HG03097 (cell line): ENCODE data around the gene ZBTB38.

Experiments used
- ATAC-seq: cut with Tn5 transposase; IDR thresholded peaks from one replicate; pipeline ENCODE4 v1.9.1; 2021; ENCODE audit not compliant: unreplicated experiment, low FRiP score

ZBTB38 gene

DNA sequence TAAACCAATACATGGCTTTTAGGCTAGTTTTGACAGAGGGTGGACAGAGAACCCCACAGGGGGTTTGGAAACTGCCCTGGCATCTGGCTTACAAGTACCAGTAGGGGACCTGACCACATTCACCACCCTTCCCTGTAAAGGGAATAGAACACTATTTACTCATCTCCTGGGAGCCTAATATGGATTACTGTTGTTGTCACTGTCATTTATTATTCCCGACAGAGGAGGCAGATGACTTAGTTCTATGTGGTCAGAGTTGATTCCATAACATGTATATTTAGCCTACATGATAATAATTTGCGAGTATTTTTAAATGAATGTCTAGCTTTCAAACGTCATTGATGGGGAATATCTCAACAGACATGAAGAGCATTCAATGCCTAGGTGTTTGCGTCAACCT, 15.9 kb downstream of the ZBTB38 start:
- ATAC-seq: no peak

DNA sequence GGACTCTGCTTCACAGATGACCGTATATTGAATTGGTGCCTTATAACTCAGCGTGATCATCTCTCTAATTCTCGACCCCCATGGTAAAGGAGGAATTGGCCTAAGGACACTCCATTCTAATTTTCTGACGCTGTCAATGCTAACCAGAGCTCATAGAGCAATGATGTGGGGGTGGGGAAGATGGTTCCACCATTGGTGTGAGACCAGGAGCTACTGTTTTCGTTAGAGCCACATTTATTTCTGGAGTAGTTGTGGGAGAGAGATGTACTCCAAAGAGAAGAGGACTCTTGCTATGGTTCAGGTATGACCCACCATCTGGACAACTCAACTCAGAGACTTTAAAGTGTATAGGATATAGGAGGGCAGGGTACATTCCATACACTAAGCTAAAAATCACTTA, 16.3 kb downstream of the ZBTB38 start:
- no peak for ATAC-seq

GRCh38 chr3:141385406-141386125, 17.3 kb downstream of the ZBTB38 start:
- ATAC-seq: no peak

GRCh38 chr3:141386126-141386488, 17.8 kb downstream of the ZBTB38 start:
- ATAC-seq: no peak

DNA sequence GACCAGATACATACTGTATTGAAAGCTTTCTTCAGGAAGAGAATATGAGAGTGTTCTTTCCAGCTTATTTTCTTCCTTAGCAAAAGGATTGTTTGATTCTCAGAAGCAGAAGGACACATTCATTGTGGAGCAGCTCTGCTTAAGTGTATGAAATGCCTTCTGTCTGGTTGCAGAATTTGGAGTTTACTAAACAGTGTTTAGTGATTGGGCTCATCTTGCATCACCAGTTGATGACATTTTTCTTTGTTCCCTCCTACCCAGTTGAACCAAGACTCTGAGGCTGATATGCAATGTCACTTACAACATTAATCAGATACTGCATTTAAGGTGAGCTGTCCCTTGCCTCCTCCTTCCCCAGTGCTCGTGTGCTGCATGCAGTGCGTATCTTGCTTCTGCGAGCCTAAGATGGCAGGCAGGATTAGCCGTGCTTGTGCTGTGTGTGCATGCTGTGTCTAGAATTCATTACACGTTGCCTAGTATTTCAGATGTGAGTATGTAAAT, 18.4 kb downstream of the ZBTB38 start:
- no peak for ATAC-seq

DNA sequence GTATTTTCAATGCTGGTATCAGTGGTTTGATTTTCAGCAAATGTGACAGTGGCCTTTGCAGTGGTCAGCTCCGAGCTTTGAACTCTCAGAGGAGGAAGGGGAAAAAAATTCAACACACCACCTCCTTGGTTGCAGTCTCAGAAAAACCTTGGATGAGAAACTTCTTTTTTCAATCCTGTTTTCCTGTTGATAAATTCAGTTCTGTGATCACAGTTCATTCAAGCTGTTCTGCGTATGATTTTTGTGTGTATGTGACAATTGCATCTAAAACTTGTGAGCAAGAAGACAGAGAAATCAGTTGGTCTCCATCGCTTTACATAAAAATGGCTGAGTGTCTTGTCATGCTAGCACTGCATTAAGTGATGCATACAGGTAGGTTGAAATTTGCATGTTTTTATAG, 19.2 kb downstream of the ZBTB38 start:
- ATAC-seq: no peak

DNA sequence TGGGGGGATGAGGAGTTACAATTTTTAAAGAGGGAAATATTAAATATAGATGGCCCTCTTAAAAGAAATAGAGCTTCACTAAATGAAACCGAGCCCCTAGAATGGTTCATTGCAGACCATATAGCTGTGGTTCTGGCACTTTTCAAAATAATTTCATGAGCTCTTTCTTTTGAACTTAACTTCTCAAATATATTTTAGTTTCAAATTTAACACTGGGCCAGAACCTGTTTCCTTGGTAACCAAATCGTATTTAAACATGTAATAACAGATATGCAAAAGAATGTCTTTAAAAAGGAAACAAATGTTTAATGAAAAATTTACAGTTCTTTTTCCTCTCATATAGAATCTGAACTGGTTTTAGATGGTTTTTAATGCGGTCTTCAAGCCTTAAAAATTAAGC, 20.1 kb downstream of the ZBTB38 start:
- ATAC-seq: no peak

DNA sequence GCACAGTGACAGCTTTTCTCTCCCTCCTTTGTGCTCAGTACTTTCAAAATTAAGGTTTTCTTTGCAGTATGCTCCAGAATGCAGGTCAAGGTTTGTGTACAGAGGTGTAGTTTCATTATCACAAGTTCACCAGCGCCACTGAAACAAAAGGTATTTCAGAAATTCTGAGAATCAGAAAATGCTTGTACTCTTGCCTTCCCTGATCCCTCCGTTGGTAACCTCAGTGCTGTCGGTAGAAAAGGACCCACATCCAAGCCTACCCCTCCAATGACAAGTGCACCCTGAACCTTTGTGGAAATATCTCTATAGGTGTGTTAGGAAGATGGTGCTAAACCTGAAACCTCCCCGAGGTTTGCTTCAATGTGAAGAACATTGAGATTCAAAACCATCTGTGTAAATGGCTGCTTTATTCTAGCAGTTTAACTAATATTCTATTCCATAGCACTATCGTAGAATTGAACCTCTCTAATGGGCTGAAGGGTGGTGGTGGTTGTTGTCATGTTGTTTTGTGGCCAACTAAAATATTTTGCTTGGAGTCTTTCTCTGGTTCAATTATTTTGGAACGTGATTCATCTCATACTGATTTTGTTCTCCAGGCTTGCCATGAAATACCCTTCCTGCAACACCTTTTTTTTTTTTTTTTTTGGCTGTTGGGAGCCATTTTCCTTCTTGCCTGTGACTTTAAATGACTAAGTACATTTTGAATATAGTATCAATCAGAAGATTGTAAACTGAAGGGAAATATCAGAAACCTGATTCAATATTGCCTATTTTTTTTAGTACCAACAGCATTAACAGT, 20.7 kb downstream of the ZBTB38 start:
- no peak for ATAC-seq

GRCh38 chr3:141389703-141390102, 21.4 kb downstream of the ZBTB38 start:
- no peak for ATAC-seq

DNA sequence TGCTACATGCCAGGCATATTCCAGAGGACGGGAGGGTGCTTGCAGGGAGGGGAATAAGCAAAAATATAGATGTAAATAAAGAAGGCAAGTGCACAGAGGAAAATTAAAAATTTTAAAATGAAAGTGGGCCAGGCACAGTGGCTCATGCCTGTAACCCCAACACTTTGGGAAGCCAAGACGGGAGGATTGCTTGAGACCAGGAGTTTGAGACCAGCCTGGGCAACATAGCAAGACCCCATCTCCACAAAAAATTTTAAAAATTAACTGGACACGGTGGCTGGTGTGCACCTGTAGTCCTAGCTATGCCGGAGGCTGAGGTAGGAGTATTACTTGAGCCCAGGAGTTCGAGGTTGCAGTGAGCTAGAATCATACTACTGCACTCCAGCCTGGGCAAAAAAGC, 22.4 kb downstream of the ZBTB38 start:
- ATAC-seq: no peak

DNA sequence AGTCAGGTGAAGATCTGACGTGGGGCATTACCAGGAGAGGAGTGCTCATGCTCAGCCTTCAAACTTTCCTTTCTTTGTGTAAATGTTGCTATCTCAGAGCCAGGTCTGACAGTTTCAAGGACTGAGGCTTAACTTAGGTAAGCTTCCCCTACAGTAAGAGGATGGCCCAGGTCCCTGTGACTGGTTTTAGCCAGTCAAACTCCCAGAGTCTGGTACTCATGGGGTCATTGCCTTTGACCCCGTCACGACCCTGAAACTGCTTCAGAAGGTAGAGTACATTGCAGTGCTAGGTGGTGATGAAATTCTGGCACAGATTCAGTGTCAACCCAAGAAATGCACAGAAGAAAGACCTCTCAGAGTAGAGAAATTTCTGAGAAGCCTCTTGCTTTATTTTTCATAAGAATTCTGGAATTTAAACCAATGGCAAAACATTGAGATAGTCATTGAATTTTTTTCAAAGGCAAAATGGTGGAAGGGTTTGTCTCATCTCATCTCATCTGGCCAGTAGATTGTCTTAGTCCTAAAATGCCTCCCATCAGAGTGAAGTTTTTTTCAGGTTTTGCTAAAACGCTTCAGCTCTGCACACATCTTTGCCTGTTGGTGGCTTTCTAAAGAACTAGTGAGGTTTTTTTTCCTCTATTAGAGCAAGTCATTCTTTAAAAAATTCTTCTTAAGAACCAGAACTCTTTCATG, 23.1 kb downstream of the ZBTB38 start:
- ATAC-seq: no peak

- no peak for ATAC-seq
Measured at GRCh38 chr3:141391991-141392316, 23.6 kb downstream of the ZBTB38 start.

- no peak for ATAC-seq
Measured at GRCh38 chr3:141392416-141392815, 24.1 kb downstream of the ZBTB38 start.

- no peak for ATAC-seq
Measured at GRCh38 chr3:141392897-141393734, 24.8 kb downstream of the ZBTB38 start.

- ATAC-seq: no peak
Measured at GRCh38 chr3:141393735-141394076, 25.4 kb downstream of the ZBTB38 start.

- ATAC-seq: no peak
Measured at GRCh38 chr3:141394560-141394959, 26.3 kb downstream of the ZBTB38 start.

DNA sequence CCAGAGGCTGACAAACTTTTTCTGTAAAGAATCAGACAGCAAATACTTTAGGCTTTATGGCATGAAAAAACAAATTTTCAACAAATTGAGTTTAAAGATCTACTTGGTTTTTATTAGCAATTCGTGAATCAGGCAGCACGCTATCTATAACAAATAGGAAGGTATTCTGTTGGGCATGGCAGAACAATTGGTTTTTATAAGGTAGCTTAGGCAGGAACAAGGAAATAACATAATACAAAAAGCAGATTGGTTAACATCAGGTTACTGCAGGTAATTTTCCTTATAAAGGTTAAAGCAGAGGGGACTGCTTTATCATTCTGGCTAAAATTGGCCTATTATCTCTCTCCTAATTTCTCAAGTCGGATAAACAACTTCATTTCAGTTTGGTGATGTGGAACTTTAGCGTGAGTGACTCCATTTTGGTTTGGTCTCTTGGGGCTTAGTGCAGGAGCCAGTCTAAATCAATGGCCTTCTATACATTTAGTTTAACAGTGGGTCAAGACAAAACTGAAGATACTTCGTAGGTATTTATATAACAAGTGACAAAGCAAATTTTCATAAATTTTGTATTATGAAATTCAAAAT, 26.8 kb downstream of the ZBTB38 start:
- ATAC-seq: no peak

DNA sequence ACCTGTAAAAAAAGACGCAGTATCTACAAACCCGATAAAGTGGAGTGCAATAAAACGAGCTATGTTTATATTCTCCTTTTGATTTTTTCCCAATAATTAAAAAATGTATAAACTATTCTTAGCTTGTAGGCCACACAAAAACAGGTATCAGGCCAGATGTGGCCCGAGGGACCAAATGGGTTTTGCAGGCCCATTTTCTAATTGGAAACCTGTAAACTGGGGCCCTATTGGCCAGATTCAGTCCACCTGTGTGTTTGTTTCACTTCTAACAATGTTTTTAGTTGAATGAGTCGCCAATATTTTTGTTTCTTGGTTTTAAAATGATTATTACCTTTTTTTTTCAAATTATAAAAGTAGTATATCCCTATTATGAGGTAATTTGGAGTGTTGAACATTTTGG, 29.7 kb downstream of the ZBTB38 start:
- no peak for ATAC-seq

- ATAC-seq: no peak
Measured at GRCh38 chr3:141399200-141399599, 30.9 kb downstream of the ZBTB38 start.
